NCI-H446 (cell line): ENCODE measurements around the gene PRSS33.

Experiments
- DNase-seq, 2 experiments: peaks; one replicate each; lab custom pipeline; 2025; lab: John Stamatoyannopoulos, UW

Gene PRSS33, protein sequence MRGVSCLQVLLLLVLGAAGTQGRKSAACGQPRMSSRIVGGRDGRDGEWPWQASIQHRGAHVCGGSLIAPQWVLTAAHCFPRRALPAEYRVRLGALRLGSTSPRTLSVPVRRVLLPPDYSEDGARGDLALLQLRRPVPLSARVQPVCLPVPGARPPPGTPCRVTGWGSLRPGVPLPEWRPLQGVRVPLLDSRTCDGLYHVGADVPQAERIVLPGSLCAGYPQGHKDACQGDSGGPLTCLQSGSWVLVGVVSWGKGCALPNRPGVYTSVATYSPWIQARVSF

DNA sequence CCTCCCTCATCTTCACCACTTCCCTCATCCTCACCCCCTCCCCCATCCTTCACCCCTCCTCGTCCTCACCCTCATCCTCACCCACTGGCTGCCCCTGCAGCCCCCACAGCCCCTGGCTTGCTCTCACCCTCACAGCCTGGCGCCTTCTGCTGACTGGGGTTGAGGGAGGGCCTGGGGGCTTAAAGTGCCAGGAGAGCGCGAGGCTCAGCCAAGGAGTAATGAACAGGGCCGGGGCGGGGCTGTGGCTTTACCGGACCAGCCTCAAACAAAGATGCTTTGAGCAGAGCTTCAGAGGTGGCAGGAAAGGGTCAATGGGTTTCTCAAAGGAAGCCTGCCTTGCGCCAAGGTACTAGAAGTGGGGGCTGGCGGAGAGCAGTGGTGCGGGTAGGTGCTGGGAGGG is at the start of gene PRSS33:
Gene PRSS33, minus strand, starts transcription at position 155 of the 400 bp plus-strand sequence. CDS start 1,013 bp downstream, outside the sequence.
- no peak for DNase-seq

DNA sequence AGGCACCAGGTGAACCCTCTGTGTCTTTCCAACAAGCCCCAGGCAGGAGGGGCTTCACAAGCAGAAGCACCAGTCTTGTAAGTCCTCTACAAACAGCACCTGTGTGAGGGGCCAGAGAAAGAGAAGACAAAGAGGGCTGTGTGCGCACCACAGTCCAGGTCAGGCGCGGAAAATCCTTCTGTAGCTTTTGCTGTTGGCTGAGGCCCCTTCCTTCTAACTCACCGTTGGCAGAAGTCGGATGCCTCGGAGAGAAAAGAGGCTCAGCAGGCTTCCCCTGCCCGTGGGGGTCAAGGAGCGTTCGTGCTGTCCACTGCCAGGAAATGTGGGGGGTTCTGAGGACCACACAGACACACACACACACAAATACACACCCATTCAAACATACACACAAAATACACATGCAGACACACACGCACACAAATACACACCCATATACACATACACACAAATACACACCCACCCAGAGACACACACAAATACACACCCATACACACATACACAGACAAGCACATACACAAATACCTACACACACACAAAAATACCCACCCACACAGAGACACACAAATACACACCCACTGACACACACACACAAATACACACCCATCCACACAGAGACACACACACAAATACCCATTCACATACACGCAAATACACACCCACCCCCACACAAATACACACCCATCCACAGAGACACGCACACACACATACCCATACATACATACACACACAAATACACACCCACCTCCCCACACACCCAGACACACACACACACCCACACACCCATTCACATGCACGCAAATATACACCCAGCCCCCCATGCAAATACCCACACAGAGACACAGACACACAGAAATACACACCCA is 49.5 kb upstream of the PRSS33 start:
- DNase-seq: no peak

DNA sequence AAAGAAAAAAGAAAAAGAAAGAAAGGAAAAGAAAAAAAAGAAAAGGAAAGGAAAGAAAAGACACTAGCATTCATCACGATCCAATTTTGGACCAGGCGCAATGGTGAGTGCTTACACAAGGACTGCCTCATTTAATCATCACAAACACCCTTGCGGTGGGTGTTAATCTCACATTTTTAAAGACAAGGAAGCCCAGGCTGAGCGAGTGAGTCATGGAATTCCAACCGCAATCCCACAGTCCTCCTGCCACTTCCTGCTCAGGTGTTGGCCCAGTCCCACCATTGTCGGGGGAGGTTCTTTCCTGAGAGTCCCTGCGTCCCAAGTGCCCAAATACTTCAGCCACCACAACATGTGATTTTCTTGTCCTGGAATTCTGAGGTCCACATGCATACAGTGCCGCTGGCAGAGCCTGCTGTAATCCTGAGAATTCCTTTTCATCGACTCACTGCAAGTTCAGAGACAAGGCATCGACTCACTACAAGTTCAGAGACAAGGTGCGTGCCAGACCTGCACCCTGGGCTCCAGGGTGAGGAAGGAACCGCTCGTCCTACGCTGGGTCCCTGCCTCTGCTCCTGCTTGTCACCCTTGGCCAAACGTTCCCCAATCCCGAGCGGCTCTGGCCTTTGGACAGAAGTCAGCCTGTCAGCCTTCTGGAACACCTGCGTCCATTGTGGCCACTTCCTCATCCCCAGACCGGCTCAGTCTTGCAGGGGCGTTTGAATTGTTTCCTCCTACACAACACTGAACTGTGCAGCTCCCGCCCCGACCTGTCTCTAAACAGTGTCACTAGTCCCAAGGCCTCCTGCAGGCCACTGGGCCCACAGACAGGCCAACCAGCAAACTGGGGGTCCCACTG is 48.5 kb upstream of the PRSS33 start:
- DNase-seq: no peak

DNA sequence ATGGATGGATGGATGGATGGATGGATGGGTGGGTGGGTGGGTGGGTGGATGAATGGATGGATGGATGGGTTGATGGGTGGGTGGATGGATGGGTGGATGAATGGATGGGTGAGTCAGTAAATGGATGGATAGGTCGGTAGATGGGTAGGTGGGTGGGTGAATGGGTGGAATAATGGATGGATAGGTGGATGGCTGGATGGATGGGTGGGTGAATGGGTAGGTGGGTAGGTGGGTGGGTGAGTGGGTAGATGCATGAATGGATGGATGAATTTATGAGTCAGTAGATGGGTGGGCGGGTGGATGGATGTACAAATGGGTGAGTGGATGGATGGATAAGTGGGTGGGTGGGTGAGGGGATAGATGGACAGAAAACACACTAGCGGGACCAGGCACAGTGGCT is 47.6 kb upstream of the PRSS33 start:
- no peak for DNase-seq

DNA sequence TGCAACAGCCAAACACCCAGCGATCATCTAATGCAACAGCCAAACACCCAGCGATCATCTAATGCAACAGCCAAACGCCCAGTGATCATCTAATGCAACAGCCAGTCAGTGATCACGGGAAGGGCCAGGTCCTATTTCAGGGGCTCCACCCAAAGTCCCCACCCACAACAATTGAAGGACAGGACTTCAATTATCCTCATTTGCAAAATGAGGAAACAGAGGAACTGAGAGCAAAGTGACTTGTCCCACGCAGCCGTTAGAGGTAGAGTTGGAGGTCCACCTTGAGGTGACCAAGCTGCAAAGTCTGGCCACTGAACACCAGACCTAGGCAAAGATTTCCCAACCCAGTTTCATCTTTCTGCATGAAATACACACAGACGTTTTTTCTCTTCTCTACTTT is 46.4 kb upstream of the PRSS33 start:
- no peak for DNase-seq

DNA sequence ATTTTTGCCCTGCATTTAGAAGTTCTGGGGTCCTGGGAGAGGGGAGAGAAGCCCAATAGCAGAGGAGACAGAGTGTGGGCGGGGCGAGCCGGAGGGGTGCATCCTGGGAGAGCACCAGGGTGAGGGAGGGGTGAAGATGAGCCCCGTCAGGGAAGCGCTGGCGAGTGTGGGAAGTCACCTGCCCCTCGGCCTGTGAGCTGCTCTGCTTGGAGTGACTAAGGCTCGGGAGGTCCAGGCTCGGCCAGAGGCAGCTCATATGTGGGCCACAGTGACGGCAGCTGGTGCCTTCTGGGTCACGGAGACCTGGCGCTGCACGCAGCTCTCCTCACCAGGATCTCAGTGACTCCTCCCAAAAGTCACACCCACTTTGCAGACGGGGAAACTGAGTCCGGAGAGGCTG is 43.8 kb upstream of the PRSS33 start:
- no peak for DNase-seq

DNA sequence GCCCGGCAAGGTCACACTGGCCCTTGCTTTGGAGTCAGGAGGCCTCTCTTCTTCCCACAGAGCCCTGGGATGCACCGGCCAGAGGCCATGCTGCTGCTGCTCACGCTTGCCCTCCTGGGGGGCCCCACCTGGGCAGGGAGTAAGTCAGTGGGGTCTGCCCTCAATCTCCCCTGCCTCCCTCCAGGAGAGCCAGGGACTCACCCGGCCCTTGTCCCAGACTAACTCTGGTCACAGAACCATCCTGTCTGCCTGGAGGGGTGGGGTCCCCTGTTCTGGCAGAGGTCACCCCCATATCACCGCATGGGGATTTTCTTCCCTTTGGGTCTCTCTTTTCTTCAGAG is 43.0 kb upstream of the PRSS33 start:
- DNase-seq: no peak

DNA sequence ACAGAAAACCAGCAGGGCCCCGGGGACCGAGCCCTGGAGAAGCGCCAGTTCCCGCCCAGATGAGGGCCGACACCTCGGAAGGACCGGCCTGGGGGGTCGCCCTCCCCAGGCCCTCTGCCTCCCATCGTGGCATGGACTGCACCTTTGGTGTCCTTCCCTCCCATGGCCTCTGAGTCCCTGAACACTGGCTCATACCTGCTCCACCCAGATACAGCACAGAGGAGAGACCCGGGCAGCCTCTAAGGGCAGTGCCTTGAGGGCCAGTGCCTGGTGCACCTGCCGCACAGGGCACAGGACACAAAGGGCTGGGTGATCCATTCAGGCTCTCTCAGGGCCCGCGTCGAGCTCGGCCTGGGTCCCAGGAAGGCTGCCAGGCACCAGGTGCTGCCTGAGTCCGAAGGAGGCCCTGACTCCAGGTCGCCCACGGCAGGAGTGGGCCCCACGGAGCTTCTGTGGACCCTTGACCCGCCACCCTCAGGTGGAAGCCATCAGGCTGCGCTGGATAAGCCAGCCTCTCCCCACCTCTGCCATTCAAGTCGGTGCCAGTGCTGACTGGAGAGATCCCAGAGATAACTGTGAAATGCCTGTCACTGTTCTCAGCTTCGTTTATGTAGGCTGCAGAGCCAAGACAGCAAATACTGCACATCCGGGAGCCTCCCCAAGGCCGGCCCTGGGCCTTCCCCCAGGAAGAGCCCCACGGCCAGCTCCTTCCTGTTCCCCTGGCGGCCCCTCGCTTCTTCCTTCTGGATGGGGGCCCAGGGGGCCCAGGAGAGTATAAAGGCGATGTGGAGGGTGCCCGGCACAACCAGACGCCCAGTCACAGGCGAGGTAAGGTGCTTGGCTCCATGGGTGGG is 42.4 kb upstream of the PRSS33 start, which contains the start of gene ZG16B:
Gene ZG16B, plus strand, starts transcription at position 803 of the 854 bp plus-strand sequence. CDS start 139 bp downstream, outside the sequence.
- no peak for DNase-seq

DNA sequence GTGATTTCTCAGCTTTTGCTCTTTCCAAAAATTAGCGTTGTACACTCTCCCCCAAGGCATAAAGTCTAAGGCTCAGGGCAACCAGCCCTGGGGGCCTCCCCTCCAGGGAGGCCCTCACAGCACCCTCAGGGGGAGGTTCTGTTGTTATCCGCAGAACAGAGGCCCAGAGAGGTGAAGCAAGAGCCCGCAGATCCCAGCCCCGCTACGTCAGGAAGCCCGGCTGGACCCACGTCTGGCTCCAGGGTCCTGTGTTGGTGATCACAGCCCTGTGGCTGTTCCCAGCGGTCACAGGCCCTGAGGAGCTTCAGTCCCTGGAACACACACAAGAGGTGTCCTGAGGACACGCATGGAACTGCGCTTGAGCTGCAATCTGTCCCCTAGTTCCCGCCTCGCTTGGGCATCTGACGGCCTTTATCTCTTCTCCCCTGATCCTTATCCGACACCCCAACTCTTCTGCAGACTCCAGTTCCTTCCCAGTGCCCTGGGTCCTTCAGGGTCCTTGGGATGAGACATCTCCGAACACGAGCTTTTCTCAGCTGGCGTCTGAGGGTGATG is 41.6 kb upstream of the PRSS33 start:
- DNase-seq: no peak

DNA sequence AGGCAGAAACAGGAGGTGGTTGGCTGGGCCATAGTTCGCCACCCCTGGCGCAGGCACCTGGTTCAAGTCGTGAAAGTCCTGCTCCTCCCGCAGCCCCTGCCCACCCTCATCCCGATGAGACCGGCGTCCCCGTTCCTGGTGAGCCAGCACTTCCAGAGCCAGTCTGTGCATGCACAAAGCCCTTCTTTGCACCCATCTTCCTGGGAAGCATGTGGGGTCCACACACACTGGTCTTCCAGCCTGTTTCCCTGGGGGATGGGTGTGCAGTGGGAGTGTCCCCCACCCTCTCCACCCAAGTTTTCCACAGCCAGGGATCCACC is 41.1 kb upstream of the PRSS33 start:
- no peak for DNase-seq

DNA sequence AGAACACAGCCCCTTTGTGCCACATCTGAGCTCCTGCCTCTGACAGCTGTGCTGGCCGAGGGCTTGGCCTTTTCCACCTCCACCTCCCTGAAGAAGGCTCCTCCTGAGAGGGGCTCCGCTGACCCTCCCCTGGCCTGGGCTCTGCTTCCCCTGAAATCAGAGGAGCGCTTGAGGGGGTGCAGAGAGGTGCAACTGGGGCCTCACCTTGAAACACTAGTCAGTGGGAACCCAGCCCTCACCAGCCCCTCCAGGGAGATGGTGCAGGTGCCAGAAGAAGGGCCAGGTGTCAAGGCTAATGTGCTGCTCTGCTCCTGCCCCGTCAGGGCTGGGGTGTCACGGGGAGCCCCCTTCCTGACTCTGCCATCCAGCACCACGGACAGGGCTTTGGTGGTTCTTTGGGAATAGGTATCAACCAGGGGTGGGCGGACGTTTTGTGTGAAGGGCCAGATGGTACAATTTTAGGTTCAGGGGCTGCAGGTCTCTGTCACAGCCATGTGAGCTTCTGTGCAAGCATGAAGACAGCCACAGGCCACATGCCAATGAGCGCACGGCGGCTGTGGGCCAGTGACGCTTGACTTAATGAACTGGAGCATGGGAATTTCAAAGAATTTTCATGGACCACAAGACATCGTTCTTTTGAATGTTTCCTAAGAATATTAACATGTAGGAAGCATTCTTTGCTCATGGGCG is 40.6 kb upstream of the PRSS33 start:
- no peak for DNase-seq

DNA sequence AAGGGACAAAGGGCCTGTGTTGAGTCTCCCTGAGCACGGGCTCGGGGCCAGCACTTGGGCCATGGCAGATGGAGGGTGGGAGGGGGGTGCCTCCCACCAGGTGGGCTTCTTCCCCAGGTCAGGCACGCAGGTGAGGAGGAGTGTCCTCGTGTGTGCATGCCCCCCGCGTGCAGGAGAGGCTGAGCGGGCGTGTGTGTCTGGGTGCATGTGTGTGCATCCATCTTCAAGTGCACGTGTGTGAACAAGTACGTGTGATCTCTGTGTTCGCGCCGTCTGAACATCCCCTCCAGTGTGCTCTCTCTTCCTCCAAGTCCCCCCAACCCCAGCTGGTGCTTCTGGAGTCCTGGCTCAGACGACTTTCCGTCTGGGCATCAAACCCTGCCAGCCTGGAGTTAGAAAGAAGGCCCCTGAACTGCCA is 40.0 kb upstream of the PRSS33 start:
- no peak for DNase-seq

DNA sequence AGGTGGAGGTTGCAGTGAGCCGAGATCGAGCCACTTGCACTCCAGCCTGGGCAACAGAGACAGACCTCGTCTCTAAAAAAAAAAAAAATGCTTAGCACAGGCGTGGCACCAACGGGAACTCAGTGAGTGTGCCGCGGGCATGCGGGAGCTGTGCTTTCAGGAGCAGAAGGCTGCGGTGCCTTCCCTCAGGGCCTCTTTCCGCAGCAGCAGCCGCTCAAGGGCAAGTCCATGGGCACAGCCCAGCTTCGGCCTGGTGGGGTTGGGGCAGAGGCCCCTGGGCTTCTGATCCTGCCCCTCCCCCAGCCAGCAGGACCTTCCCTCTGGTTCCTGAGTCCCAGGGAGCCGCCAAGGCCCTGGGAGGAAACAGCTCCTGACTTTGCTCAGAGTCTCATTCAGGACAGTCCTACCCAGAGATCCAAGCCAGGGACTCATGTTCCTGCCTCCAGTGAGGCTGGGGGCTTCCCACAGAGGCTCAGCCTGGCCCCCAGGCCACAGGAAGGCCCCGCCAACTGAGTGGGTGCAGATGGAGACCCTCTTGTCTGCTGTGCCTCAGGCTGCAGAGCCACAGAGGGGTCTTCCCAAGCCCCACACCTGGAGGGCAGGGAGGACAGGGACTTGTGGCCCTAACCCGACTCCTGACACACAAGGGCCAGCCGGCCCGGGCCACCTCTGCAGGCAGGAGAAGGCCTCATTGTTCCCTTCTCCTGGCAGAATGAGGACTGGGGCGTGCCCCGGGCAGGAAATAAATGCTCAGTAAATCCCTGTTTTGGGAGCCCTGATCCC is 39.4 kb upstream of the PRSS33 start:
- no peak for DNase-seq

DNA sequence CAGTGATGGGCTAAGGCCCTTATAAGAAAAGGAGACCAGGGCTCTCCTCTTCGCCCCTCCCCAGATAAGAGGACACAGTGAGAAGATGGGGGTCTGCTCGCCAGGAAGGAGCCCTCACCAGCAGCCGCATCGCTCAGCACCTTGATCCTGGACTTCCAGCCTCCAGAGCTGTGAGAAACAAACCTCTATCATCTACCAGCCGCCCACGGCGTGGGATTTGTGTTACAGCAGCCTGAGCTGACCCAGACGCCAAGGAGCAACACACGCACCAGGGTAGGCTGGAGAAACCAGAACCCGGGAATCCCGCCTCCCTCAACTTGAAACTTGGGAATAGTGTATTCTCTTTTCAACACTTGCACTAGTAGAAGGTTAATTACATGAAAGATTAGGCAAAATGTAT is 38.5 kb upstream of the PRSS33 start:
- DNase-seq: no peak

DNA sequence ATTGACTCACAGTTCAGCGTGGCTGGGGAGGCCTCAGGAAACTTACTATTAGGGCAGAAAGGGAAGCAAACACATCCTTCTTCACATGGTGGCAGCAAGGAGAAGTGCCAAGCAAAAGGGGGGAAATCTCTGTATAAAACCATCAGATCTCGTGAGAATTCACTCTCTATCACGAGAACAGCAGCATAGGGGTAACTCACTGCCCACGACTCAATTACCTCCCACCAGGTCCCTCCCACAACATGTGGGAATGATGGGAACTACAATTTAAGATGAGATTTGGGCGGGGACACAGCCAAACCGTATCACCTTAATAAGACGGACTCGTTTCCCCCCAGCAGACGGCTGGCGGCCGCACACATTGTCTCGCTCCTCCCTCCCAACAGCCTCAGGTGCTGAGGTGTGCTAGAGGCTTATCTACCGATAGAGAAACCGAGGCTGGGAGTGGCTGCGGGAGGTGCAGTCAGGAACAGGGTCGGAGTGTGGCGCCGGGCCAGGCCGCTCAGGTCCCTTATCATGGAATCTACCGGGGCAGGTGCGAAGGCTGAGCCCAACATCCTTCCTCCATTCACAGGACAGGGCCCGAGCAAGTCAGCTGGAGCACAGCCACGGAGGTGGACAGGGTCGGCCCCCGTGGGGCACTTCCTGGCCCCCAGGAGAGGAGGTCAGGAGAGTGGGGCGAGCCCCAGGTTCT is 37.8 kb upstream of the PRSS33 start:
- DNase-seq: no peak

DNA sequence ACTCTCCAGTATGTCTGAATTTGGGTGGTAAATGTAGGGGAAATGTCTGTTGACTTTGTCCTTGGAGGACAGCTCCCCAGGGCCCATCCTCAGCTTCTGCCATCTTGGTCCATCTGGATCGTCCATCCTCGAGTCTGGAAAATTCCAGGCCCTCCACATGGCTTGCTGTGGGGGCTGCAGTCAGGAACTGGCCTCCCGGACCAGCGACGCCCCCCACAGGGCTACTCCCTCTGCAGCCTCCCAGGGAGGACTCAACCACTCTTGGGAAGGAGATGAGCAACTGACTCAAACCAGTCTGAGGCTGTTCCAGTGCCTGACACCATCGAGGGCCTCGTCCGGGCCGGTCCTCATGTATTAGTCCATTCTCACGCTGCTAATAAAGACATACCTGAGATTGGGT is 37.3 kb upstream of the PRSS33 start:
- no peak for DNase-seq

DNA sequence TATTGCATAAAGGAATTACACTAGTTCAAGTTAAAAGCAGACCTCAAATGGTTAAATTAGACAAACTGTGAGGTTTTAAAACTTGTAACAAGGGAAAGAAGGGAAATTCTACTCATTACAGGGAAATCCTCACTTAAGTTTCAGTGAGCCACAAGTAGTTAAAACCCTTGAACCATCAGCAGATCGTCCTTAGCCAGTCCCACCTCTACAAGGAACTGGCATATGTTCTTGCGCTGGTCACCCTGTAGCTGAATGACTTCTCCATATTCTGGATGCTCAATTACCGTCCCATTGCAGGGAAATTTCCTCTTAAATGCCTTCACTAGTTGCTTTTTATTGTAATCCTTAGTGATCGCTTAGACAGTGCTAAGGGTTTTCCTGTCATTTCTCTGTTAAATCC is 35.1 kb upstream of the PRSS33 start:
- DNase-seq: no peak

DNA sequence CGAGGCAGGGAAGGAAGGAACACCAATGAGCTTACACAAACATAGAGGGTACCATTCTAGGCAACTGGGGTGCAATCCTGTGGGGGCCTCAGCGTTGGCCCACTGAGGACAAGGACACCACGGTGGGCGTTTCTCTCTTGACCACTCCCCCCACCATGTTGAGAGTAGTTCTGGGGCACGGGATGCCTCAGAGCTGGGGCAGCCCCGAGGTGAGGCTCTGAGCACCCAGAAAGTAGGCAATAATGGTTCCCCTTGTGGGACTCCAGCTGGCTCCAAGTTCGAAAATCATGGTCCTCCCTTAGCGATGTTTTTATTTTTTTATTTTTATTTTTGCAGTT is 34.8 kb upstream of the PRSS33 start:
- DNase-seq: no peak

DNA sequence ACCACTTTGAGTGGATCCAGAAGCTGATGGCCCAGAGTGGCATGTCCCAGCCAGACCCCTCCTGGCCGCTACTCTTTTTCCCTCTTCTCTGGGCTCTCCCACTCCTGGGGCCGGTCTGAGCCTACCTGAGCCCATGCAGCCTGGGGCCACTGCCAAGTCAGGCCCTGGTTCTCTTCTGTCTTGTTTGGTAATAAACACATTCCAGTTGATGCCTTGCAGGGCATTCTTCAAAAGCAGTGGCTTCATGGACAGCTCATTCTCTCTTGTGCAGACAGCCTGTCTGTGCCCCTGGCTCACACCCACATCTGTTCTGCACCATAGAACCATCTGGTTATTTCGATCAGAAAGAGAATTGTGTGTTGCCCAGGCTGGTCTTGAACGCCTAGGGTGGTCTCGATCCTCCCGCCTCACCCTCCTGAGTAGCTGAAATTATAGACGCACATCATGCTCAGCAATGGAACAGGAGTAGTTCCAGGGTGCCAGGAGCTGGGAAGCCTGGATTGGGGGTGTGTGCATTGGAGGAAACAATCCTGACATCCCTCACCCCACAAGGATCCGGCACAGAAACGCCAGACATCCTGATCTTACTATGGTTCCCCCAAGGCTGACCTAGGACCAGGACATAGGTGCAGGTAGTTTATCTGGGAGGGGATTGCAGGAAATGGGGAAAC is 34.3 kb upstream of the PRSS33 start:
- no peak for DNase-seq
